ENCODE measurements around the gene TRPM2.

DNA sequence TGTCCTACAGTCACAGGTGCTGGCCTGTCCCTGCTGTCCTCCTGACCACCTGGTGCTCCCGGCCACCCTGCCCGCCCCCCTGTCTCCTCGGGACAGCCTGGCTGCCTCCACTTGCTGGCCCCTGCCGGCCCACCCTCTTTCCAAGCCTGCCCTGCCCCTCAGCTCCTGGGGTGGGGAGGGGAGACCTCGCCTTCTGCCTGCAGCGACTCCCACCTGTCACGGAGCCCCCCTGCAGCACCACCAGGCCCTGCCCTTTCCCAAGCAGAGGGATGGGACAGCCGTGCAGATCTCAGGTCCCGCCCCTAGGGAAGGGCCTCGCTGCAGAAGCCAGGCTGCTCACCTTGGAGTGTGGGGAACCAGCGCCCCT, 109.4 kb downstream of the TRPM2 start:
- TF ChIP-seq, protein P1, sequence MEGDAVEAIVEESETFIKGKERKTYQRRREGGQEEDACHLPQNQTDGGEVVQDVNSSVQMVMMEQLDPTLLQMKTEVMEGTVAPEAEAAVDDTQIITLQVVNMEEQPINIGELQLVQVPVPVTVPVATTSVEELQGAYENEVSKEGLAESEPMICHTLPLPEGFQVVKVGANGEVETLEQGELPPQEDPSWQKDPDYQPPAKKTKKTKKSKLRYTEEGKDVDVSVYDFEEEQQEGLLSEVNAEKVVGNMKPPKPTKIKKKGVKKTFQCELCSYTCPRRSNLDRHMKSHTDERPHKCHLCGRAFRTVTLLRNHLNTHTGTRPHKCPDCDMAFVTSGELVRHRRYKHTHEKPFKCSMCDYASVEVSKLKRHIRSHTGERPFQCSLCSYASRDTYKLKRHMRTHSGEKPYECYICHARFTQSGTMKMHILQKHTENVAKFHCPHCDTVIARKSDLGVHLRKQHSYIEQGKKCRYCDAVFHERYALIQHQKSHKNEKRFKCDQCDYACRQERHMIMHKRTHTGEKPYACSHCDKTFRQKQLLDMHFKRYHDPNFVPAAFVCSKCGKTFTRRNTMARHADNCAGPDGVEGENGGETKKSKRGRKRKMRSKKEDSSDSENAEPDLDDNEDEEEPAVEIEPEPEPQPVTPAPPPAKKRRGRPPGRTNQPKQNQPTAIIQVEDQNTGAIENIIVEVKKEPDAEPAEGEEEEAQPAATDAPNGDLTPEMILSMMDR (conservative IDR thresholded peaks at IDR 0.05), result no peak
- TF ChIP-seq ZFX (IDR thresholded peaks at IDR 0.05), result no peak

Measured in C4-2B (cell line).